Transverse colon (tissue), 4 donors: ENCODE measurements around the gene USP37. TPM values are rescaled to one million over a fixed set of nuclear protein-coding genes. Genes with fewer than 3 reads are reported as not detected.
A peak's percentile ranks its signal among the peaks of the same experiment; 100 is the strongest.

ENCODE experiments used
- DNase-seq: peaks from one replicate; pipeline ENCODE4 v3.0.0-alpha.2; 2019
- H3K27ac ChIP-seq, 4 donors: fragments of 200-600 bp; sonication (generic); 2 replicates each; pipeline ENCODE4 v1.5.1; 2016 to 2018; ENCODE audit warnings: inconsistent platforms in 4 of 4
- H3K27me3 ChIP-seq: fragments of 200-600 bp; sonication (generic); 2 replicates; pipeline ENCODE4 v1.5.1; 2017; ENCODE audit warnings: inconsistent platforms
- H3K36me3 ChIP-seq, 4 donors: fragments of 200-600 bp; sonication (generic); 2 replicates each; pipeline ENCODE4 v1.5.1; 2017 to 2019; ENCODE audit warnings: inconsistent platforms in 4 of 4
- H3K4me1 ChIP-seq, 4 donors: fragments of 200-600 bp; sonication (generic); 2 replicates each; pipeline ENCODE4 v1.5.1; 2017 to 2020; ENCODE audit warnings: inconsistent platforms in 4 of 4
- H3K4me3 ChIP-seq, 4 donors: fragments of 200-600 bp; sonication (generic); 1 replicate in 1 of 4; 2 replicates in 3 of 4; pipeline versions ENCODE4 v1.5.1 to v1.6.1; 2017 to 2019; ENCODE audit warnings: inconsistent platforms in 4 of 4
- H3K9me3 ChIP-seq, 2 donors: fragments of 200-600 bp; sonication (generic); 2 replicates each; pipeline ENCODE4 v1.5.1; 2017 to 2019; ENCODE audit warnings: inconsistent platforms in 2 of 2
- EP300 ChIP-seq: sonication (generic); formaldehyde crosslinking; IDR thresholded peaks from one replicate; pipeline ENCODE4 v1.6.1; 2017; ENCODE audit warnings: antibody characterized with exemption, low read depth
- POLR2A ChIP-seq: fragments of 450-650 bp; IDR thresholded peaks from one replicate; pipeline ENCODE4 v1.6.1; 2016; ENCODE audit warnings: antibody characterized with exemption, mild to moderate bottlenecking, moderate library complexity
- POLR2AphosphoS5 ChIP-seq, 3 donors: sonication (generic); formaldehyde crosslinking; IDR thresholded peaks; one replicate each; pipeline ENCODE4 v1.6.1; 2016; ENCODE audit warnings: antibody characterized with exemption in 3 of 3
- WGBS, 2 donors: methylation state at CpG; one replicate each; pipeline ENCODE4 v1.1.5; 2018; ENCODE audit warnings: low coverage in 1 of 2; 5-methylcytosine and 5-hydroxymethylcytosine counted together
- in situ Hi-C, 4 donors: fragments of 200-750 bp; cut with MboI; loops; one replicate each; pipeline versions ENCODE4 v1.15.0 to v1.15.1; 2017; ENCODE audit warnings: low sequenced_read_pairs in 3 of 4, low pct_ligation_motif_present in 1 of 4, low pct_unique_long_range_greater_than_20kb in 1 of 4
- intact Hi-C: fragments of 100-400 bp; cut with DNase I; formaldehyde crosslinking; loops from one replicate; pipeline ENCODE4 v1.15.1; 2023; ENCODE audit warnings: low total_unique reads
- total RNA-seq, 4 donors: library from RNA; depleted of rRNA; stranded (reverse); fragments of >200 nt; gene quantifications; one replicate each; pipeline ENCODE4 v1.1.0, GENCODE V29; 2016
- TF ChIP-seq, protein P1 (sequence below), 5 experiments: fragments of 200-600 bp in 3 of 5; fragments of 450-650 bp in 2 of 5; sonication (generic) in 3 of 5; IDR thresholded peaks; 1 replicate in 2 of 5; 2 replicates in 3 of 5; pipeline ENCODE4 v1.5.1; 2016 to 2017; ENCODE audit warnings: antibody characterized with exemption in 5 of 5, inconsistent platforms in 3 of 5, mild to moderate bottlenecking in 2 of 5, moderate library complexity in 1 of 5

USP37 gene
- total RNA-seq, 4 donors from 2014 or later: 1.4 to 15.7 (median 8.1) TPM

DNA sequence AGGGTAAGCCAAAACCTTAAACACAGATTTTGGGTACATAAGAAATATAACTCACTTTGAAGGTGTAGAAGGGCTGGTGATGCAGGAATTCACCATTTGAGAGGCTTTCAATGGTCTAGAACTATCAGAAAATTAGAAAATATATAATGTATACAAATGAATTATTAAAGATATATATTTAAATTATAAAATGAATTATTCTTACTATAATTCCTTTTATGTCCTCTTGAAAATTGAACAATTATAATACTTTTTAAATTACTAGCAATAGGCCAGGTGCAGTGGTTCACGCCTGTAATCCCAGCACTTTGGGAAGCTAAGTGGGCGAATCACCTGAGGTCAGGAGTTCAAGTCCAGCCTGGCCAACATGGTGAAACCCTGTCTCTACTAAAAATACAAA lies 88.6 kb downstream of the USP37 start:
- H3K4me1 ChIP-seq: peaks cover 0 to 13% (median 0%) of the 10 kb centered on the region in 4 donors
- DNase-seq: no peak
- no peaks in the 10 kb centered on the region for H3K9me3 ChIP-seq
- 98 to 100% methylated on average over 2 of the region's 2 CpGs for WGBS, 2 donors
- TF ChIP-seq POLR2AphosphoS5 (IDR thresholded peaks at IDR 0.05): no peak
- TF ChIP-seq, protein P1, sequence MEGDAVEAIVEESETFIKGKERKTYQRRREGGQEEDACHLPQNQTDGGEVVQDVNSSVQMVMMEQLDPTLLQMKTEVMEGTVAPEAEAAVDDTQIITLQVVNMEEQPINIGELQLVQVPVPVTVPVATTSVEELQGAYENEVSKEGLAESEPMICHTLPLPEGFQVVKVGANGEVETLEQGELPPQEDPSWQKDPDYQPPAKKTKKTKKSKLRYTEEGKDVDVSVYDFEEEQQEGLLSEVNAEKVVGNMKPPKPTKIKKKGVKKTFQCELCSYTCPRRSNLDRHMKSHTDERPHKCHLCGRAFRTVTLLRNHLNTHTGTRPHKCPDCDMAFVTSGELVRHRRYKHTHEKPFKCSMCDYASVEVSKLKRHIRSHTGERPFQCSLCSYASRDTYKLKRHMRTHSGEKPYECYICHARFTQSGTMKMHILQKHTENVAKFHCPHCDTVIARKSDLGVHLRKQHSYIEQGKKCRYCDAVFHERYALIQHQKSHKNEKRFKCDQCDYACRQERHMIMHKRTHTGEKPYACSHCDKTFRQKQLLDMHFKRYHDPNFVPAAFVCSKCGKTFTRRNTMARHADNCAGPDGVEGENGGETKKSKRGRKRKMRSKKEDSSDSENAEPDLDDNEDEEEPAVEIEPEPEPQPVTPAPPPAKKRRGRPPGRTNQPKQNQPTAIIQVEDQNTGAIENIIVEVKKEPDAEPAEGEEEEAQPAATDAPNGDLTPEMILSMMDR (IDR thresholded peaks at IDR 0.05): no peak
- no peak for TF ChIP-seq POLR2A
- no peak for TF ChIP-seq EP300
- no peak overlapping the region for H3K4me3 ChIP-seq
- H3K27me3 ChIP-seq: no peaks in the 10 kb centered on the region
- H3K36me3 ChIP-seq: peaks cover 0 to 32% (median 2%) of the 10 kb centered on the region in 4 donors
- no peak overlapping the region for H3K27ac ChIP-seq
- in situ Hi-C loops (no loop called here), intact Hi-C loops (no loop called here)

DNA sequence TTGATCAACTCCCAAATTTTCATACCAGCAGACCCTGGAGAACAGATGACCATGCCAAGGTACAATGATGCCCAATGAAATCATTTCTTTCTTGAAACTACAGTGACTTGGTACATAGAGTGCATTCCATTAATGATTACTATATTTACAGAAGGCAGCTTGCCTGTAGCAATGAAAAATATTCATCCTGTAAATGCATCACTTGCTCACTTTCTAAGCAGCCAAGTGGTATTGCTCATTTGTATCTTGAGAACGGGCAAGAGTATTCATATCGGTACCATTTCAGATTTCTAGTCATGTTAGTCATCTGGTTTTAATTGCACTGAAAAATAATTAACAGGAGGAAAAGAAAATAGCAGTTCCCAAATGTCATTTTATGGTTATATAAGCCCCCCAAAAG lies 89.6 kb downstream of the USP37 start:
- intact Hi-C loops: no loop called here
- DNase-seq: no peak
- TF ChIP-seq, protein P1 (IDR thresholded peaks at IDR 0.05): no peak
- TF ChIP-seq POLR2AphosphoS5 (IDR thresholded peaks at IDR 0.05): no peak
- TF ChIP-seq EP300: no peak
- no peak for TF ChIP-seq POLR2A
- Histone ChIP-seq H3K9me3 (no peaks in the 10 kb centered on the region), H3K4me1 (peaks cover 0 to 13% (median 0%) of the 10 kb centered on the region in 4 donors), H3K4me3 (no peak overlapping the region), H3K27ac (no peak overlapping the region), H3K27me3 (no peaks in the 10 kb centered on the region), H3K36me3 (peaks cover 0 to 41% (median 3%) of the 10 kb centered on the region in 4 donors)
- in situ Hi-C loops: no loop called here
- WGBS, 2 donors: 79 to 83% methylated on average over 2 of the region's 2 CpGs

DNA sequence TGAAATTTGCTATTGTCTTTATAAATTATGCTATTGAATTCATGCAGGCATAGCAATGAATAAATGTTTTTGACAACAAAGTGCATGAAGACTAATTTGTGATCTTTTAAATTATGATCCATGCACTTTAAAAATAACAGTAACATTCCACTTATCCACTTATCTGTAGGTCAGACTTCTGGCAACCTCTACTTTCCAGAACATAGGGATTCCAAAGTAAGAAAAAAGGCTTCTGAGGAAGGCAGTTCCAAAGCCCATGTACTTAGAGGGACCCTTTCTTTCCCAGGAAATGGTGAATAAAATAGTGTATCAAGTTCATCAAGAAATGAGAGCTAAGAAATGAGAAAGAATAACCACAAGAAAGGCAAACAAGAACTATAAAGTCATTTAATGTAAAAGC lies 90.9 kb downstream of the USP37 start:
- TF ChIP-seq POLR2AphosphoS5 (IDR thresholded peaks at IDR 0.05) (no peak), EP300 (no peak), POLR2A (no peak)
- TF ChIP-seq, protein P1 (IDR thresholded peaks at IDR 0.05): no peak
- H3K4me3 ChIP-seq: no peak overlapping the region
- peaks cover 0 to 41% (median 3%) of the 10 kb centered on the region in 4 donors for H3K36me3 ChIP-seq
- peaks cover 0 to 13% (median 0%) of the 10 kb centered on the region in 4 donors for H3K4me1 ChIP-seq
- no peaks in the 10 kb centered on the region for H3K27me3 ChIP-seq
- peak overlapping the region in 2 of 4 donors; percentile 17 to 39 for H3K27ac ChIP-seq
- no peak for DNase-seq
- no peaks in the 10 kb centered on the region for H3K9me3 ChIP-seq
- in situ Hi-C loops: no loop called here
- intact Hi-C loops: no loop called here

DNA sequence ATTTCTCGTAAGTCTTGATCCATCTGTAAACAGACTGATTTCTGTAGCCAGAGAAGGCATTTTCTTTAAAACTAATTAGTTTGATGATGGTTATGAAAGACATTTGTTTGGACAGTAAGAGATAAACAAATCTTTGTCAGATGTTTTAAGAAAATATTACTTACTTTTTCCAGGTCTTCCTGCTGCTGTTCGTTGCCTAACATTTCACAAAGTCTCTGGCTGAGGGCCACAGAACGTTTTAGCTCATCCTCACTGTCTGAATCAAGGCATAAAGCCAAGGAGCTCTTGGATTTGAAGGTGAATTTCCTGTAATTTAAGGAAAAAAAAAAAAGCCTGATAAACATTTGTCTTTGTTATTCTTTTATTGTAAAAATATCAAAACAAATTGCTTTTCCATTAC lies 91.5 kb downstream of the USP37 start:
- intact Hi-C loops: no loop called here

More for the DNA sequence above, 91.5 kb downstream of the USP37 start:
- peak; percentile 31 for DNase-seq
- Histone ChIP-seq H3K27me3 (no peaks in the 10 kb centered on the region), H3K4me3 (no peak overlapping the region), H3K27ac (peak overlapping the region; percentile 2 to 56 (median 20)), H3K4me1 (peaks cover 0 to 13% (median 0%) of the 10 kb centered on the region in 4 donors), H3K9me3 (no peaks in the 10 kb centered on the region), H3K36me3 (peaks cover 0 to 36% (median 3%) of the 10 kb centered on the region in 4 donors)
- in situ Hi-C loops: no loop called here
- 51 to 56% methylated on average over 3 of the region's 3 CpGs for WGBS, 2 donors
- TF ChIP-seq POLR2AphosphoS5 (IDR thresholded peaks at IDR 0.05): no peak
- no peak for TF ChIP-seq POLR2A
- TF ChIP-seq, protein P1 (IDR thresholded peaks at IDR 0.05): no peak
- no peak for TF ChIP-seq EP300
